ENCODE measurements around the gene CLNK. TPM values are rescaled to one million over a fixed set of nuclear protein-coding genes. Genes with fewer than 3 reads are reported as not detected.

CLNK gene
- total and polyA plus RNA-seq, 2 of the 13 experiments (the other 11 are each of a cell fraction or from before 2014, with no cell fraction given): not detected

GRCh38 chr4:10643600-10644425 is 40.8 kb downstream of the CLNK start:
- Histone ChIP-seq H3K9me3 (ENCODE audit: low read length) (no peaks in the 10 kb centered on the region), H3K36me3 (replicated peaks in 1 of 2; ENCODE audit: control insufficient read depth in 1 of 2, insufficient read depth in 2 of 2, low read length in 2 of 2) (no peaks in the 10 kb centered on the region), H3K27me3 (ENCODE audit: control insufficient read depth in 1 of 2, insufficient read depth in 2 of 2, low read length in 2 of 2) (no peaks in the 10 kb centered on the region), H3K79me2 (ENCODE audit: insufficient read depth, low read length) (no peaks in the 10 kb centered on the region), H3K4me1 (ENCODE audit: insufficient read depth, low read length) (no peaks in the 10 kb centered on the region), H3K4me2 (ENCODE audit: low read depth, low read length) (no peak overlapping the region), H2AFZ (ENCODE audit: low read length) (no peak overlapping the region), H3K4me3 (replicated peaks in 1 of 3; ENCODE audit: insufficient read depth in 1 of 3, low read depth in 2 of 3, low read length in 3 of 3) (no peak overlapping the region), H4K20me1 (ENCODE audit: insufficient read depth, low read length) (no peaks in the 10 kb centered on the region), H3K27ac (ENCODE audit: extremely low read length, insufficient read depth, low read length) (no peak overlapping the region), H3K9ac (ENCODE audit: insufficient read depth, low read depth, low read length) (no peak overlapping the region)
- intact Hi-C loops (cut with micrococcal nuclease; ENCODE audit: unreplicated experiment) (no loop called here), in situ Hi-C loops (cut with HindIII; ENCODE audit: extremely low pct_ligation_motif_present, low pct_unique_long_range_greater_than_20kb) (no loop called here)
- ATAC-seq (no peak), DNase-seq (ENCODE audit: low spot score) (no peak), FAIRE-seq (no peak)
- no TSS peak for BruUV-seq (replicated peaks)
- ChIA-PET CTCF (ENCODE audit: low intra/inter-chr PET ratio, low total read pairs) (no interaction called here), POLR2A (no interaction called here)
- 0% methylated on average over 5 of the region's 5 CpGs for WGBS (ENCODE audit: low lambda C conversion rate)
- TF ChIP-seq SPEN (CRISPR knock-in tag; IDR thresholded peaks at IDR 0.05; ENCODE audit: low read depth): no peak
- TF ChIP-seq GTF3A (CRISPR knock-in tag; conservative IDR thresholded peaks at IDR 0.05): no peak
- no peak for TF ChIP-seq CREB1 (IDR thresholded peaks at IDR 0.05)
- TF ChIP-seq CREB1 (CRISPR knock-in tag; IDR thresholded peaks at IDR 0.05): no peak
- TF ChIP-seq CBFB (CRISPR knock-in tag; IDR thresholded peaks at IDR 0.05): no peak
- no peak for TF ChIP-seq SKI (IDR thresholded peaks at IDR 0.05; ENCODE audit: partially characterized antibody)
- no peak for TF ChIP-seq ZNF780A (CRISPR knock-in tag; IDR thresholded peaks at IDR 0.05)
- TF ChIP-seq, protein P1, sequence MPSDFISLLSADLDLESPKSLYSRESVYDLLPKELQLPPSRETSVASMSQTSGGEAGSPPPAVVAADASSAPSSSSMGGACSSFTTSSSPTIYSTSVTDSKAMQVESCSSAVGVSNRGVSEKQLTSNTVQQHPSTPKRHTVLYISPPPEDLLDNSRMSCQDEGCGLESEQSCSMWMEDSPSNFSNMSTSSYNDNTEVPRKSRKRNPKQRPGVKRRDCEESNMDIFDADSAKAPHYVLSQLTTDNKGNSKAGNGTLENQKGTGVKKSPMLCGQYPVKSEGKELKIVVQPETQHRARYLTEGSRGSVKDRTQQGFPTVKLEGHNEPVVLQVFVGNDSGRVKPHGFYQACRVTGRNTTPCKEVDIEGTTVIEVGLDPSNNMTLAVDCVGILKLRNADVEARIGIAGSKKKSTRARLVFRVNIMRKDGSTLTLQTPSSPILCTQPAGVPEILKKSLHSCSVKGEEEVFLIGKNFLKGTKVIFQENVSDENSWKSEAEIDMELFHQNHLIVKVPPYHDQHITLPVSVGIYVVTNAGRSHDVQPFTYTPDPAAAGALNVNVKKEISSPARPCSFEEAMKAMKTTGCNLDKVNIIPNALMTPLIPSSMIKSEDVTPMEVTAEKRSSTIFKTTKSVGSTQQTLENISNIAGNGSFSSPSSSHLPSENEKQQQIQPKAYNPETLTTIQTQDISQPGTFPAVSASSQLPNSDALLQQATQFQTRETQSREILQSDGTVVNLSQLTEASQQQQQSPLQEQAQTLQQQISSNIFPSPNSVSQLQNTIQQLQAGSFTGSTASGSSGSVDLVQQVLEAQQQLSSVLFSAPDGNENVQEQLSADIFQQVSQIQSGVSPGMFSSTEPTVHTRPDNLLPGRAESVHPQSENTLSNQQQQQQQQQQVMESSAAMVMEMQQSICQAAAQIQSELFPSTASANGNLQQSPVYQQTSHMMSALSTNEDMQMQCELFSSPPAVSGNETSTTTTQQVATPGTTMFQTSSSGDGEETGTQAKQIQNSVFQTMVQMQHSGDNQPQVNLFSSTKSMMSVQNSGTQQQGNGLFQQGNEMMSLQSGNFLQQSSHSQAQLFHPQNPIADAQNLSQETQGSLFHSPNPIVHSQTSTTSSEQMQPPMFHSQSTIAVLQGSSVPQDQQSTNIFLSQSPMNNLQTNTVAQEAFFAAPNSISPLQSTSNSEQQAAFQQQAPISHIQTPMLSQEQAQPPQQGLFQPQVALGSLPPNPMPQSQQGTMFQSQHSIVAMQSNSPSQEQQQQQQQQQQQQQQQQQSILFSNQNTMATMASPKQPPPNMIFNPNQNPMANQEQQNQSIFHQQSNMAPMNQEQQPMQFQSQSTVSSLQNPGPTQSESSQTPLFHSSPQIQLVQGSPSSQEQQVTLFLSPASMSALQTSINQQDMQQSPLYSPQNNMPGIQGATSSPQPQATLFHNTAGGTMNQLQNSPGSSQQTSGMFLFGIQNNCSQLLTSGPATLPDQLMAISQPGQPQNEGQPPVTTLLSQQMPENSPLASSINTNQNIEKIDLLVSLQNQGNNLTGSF (CRISPR knock-in tag; IDR thresholded peaks at IDR 0.05): no peak
